Measurements from ENCODE around the gene ARHGAP24. TPM values are rescaled to one million over a fixed set of nuclear protein-coding genes. Genes with fewer than 3 reads are reported as not detected.
A peak's percentile ranks its signal among the peaks of the same experiment; 100 is the strongest.

Gene ARHGAP24
- total and polyA plus RNA-seq, 2 donors (not counting 1 experiment from before 2014, with no cell fraction given): 15.9 to 40.5 TPM

DNA sequence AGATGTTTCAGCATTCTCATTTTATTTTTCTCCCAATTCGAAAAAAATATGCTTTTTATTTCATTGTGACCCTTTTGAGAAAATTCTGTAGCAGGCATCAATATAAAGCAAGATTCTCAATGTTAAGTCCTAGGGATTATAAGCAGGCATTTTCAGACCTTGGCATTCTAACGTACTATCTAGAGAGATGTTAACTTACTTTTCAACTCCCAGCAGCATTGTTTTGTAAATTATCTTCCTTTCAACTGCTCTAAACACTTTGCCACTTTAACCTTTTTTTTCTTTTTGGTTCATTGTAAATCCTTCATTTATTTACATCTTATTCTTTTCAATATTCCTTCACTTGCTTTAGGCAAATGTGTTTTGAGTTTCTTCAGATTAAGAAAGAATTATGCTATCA lies 333.2 kb downstream of the ARHGAP24 start:
- TF ChIP-seq EZH2 (IDR thresholded peaks at IDR 0.05; ENCODE audit: low read length, missing control alignments): no peak
- TF ChIP-seq, protein P1, sequence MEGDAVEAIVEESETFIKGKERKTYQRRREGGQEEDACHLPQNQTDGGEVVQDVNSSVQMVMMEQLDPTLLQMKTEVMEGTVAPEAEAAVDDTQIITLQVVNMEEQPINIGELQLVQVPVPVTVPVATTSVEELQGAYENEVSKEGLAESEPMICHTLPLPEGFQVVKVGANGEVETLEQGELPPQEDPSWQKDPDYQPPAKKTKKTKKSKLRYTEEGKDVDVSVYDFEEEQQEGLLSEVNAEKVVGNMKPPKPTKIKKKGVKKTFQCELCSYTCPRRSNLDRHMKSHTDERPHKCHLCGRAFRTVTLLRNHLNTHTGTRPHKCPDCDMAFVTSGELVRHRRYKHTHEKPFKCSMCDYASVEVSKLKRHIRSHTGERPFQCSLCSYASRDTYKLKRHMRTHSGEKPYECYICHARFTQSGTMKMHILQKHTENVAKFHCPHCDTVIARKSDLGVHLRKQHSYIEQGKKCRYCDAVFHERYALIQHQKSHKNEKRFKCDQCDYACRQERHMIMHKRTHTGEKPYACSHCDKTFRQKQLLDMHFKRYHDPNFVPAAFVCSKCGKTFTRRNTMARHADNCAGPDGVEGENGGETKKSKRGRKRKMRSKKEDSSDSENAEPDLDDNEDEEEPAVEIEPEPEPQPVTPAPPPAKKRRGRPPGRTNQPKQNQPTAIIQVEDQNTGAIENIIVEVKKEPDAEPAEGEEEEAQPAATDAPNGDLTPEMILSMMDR (conservative IDR thresholded peaks at IDR 0.05 in 1 of 2, IDR thresholded peaks at IDR 0.05 in 1 of 2; ENCODE audit: low read depth in 1 of 2, low read length in 2 of 2): no peak
- no peaks in the 10 kb centered on the region for H3K36me3 ChIP-seq (ENCODE audit: control insufficient read depth, insufficient read depth, low read length)
- no peak overlapping the region for H3K4me2 ChIP-seq (ENCODE audit: extremely low read depth, insufficient read depth, low read length)
- H3K4me3 ChIP-seq (replicated peaks in 1 of 4; ENCODE audit: control extremely low read depth in 1 of 4, insufficient read depth in 1 of 4, low read depth in 3 of 4, low read length in 4 of 4): no peak overlapping the region
- no peak overlapping the region for H3K9ac ChIP-seq (ENCODE audit: insufficient read depth, low read length)
- no peak for DNase-seq (ENCODE audit: low read depth in 2 of 2)
- no peaks in the 10 kb centered on the region for H3K79me2 ChIP-seq (ENCODE audit: control insufficient read depth, insufficient read depth, low read length)
- no peak overlapping the region for H3K27ac ChIP-seq (ENCODE audit: insufficient read depth, low read length)
- peaks cover 2% of the 10 kb centered on the region for H3K4me1 ChIP-seq (ENCODE audit: control insufficient read depth, extremely low read depth, insufficient read depth, low read length)
- no peaks in the 10 kb centered on the region for H3K9me3 ChIP-seq (ENCODE audit: control insufficient read depth, insufficient read depth, low read depth, low read length)
- no peaks in the 10 kb centered on the region for H4K20me1 ChIP-seq (ENCODE audit: control insufficient read depth, extremely low read depth, insufficient read depth, low read length)
- no peak overlapping the region for H2AFZ ChIP-seq (ENCODE audit: low read length)
- H3K27me3 ChIP-seq (ENCODE audit: control insufficient read depth, insufficient read depth, low read length): no peaks in the 10 kb centered on the region

DNA sequence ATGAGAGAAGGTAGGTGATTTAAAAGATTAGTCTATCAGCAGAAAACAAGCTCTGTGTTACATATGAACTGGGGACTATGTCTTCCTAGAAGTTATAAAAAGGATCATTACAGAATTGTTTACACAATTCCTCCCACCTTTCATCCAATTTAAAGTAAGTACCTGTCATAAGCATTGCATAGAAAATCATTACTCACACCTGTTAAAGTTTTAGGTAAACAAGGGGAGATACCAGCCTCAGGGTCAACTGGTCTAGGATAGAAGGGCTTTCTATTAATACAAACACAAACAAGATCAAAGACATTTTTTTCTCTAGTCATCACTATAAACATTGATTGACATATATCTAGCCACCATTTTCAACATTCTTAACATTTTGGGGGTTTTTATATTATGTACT lies 333.9 kb downstream of the ARHGAP24 start:
- Histone ChIP-seq H3K4me1 (ENCODE audit: control insufficient read depth, extremely low read depth, insufficient read depth, low read length) (peaks cover 2% of the 10 kb centered on the region), H3K9me3 (ENCODE audit: control insufficient read depth, insufficient read depth, low read depth, low read length) (no peaks in the 10 kb centered on the region), H3K27ac (ENCODE audit: insufficient read depth, low read length) (no peak overlapping the region), H3K36me3 (ENCODE audit: control insufficient read depth, insufficient read depth, low read length) (no peaks in the 10 kb centered on the region), H3K4me2 (ENCODE audit: extremely low read depth, insufficient read depth, low read length) (no peak overlapping the region), H3K4me3 (replicated peaks in 1 of 4; ENCODE audit: control extremely low read depth in 1 of 4, insufficient read depth in 1 of 4, low read depth in 3 of 4, low read length in 4 of 4) (no peak overlapping the region), H2AFZ (ENCODE audit: low read length) (no peak overlapping the region), H3K9ac (ENCODE audit: insufficient read depth, low read length) (no peak overlapping the region), H3K79me2 (ENCODE audit: control insufficient read depth, insufficient read depth, low read length) (no peaks in the 10 kb centered on the region), H3K27me3 (ENCODE audit: control insufficient read depth, insufficient read depth, low read length) (no peaks in the 10 kb centered on the region), H4K20me1 (ENCODE audit: control insufficient read depth, extremely low read depth, insufficient read depth, low read length) (no peaks in the 10 kb centered on the region)
- DNase-seq (ENCODE audit: low read depth in 2 of 2): no peak
- TF ChIP-seq EZH2 (IDR thresholded peaks at IDR 0.05; ENCODE audit: low read length, missing control alignments): no peak
- TF ChIP-seq, protein P1 (conservative IDR thresholded peaks at IDR 0.05 in 1 of 2, IDR thresholded peaks at IDR 0.05 in 1 of 2; ENCODE audit: low read depth in 1 of 2, low read length in 2 of 2): no peak

DNA sequence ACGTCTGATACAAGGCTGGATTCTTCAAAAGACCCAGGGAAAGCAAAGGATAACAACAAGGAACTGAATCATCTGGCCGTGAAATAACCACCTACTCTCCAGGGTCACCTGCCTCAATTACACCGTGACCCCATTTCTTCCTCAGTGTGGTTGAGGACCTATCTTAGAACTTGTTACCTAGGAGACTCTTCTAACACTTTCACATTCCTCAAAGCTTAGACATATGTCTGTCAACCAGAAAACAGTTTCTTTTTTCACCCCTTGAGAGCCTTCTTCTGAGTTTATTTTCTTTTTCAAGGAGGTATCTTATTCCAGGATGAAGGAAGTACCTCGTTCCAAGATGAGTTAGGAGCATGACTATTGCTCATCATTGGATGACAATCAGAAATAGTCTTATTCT lies 337.8 kb downstream of the ARHGAP24 start:
- no peak overlapping the region for H3K4me2 ChIP-seq (ENCODE audit: extremely low read depth, insufficient read depth, low read length)
- H3K27me3 ChIP-seq (ENCODE audit: control insufficient read depth, insufficient read depth, low read length): no peaks in the 10 kb centered on the region
- no peak overlapping the region for H3K9ac ChIP-seq (ENCODE audit: insufficient read depth, low read length)
- TF ChIP-seq, protein P1 (conservative IDR thresholded peaks at IDR 0.05 in 1 of 2, IDR thresholded peaks at IDR 0.05 in 1 of 2; ENCODE audit: low read depth in 1 of 2, low read length in 2 of 2): no peak
- no peak for TF ChIP-seq EZH2 (IDR thresholded peaks at IDR 0.05; ENCODE audit: low read length, missing control alignments)
- H4K20me1 ChIP-seq (ENCODE audit: control insufficient read depth, extremely low read depth, insufficient read depth, low read length): no peaks in the 10 kb centered on the region
- peak in 1 of 2 donors; percentile 62 for DNase-seq (ENCODE audit: low read depth in 2 of 2)
- H3K27ac ChIP-seq (ENCODE audit: insufficient read depth, low read length): no peak overlapping the region
- H3K4me3 ChIP-seq (replicated peaks in 1 of 4; ENCODE audit: control extremely low read depth in 1 of 4, insufficient read depth in 1 of 4, low read depth in 3 of 4, low read length in 4 of 4): no peak overlapping the region
- H2AFZ ChIP-seq (ENCODE audit: low read length): no peak overlapping the region
- H3K36me3 ChIP-seq (ENCODE audit: control insufficient read depth, insufficient read depth, low read length): no peaks in the 10 kb centered on the region
- H3K9me3 ChIP-seq (ENCODE audit: control insufficient read depth, insufficient read depth, low read depth, low read length): no peaks in the 10 kb centered on the region
- H3K79me2 ChIP-seq (ENCODE audit: control insufficient read depth, insufficient read depth, low read length): no peaks in the 10 kb centered on the region
- H3K4me1 ChIP-seq (ENCODE audit: control insufficient read depth, extremely low read depth, insufficient read depth, low read length): no peaks in the 10 kb centered on the region
